GM21423 (cell line): ENCODE measurements around the gene FAM3A.
"Not testable (repeated sequence)": the region's sequence is repeated elsewhere in the genome, so short reads cannot be mapped to it uniquely, and the experiment has no call there.

Source experiments
- ATAC-seq: cut with Tn5 transposase; IDR thresholded peaks from one replicate; pipeline ENCODE4 v1.9.1; 2021; ENCODE audit warnings: mild to moderate bottlenecking, moderate library complexity; ENCODE audit not compliant: unreplicated experiment

Gene FAM3A

GRCh38 chrX:154505734-154506133 is 10.3 kb downstream of the FAM3A start:
- ATAC-seq = no peak

DNA sequence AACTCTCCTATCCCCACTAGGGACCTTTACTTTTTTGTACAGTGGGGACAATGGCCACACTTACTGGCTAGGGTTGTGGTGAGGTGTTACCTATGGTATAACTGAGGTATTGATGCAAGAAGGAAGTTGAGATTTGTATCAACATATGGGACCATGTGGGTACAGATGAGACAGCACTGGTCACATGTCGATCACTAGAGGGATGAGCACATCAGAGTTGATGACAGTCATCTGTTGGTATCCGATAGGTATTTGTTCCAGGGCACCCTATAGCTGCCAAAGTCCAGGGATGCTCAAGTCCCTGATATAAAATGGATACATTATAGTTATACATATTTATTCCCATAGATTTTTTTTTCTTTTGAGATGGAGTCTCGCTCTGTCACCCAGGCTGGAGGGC is 13.0 kb downstream of the FAM3A start:
- no peak for ATAC-seq

GRCh38 chrX:154502098-154502497 is 13.9 kb downstream of the FAM3A start:
- no peak for ATAC-seq

DNA sequence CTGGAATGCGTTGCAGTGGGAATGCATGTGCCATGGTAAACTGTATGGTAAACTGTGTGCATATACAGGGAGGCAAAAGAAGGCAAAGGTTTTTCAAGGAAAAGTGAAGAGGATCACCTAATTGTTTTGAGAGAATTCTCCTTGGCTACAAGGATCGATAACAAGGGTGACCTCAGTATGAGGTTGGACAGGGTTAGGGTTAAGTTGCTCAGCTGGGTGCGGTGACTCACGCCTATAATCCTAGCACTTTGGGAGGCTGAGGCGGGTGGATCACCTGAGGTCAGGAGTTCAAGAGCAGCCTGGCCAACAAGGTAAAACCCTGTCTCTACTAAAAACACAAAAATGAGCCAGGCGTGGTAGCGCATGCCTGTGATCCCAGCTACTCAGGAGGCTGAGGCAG is 14.6 kb downstream of the FAM3A start:
- not testable (repeated sequence) for ATAC-seq

GRCh38 chrX:154496591-154497137 is 19.4 kb downstream of the FAM3A start:
- not testable (repeated sequence) for ATAC-seq

- no peak for ATAC-seq
These were observed 20.5 kb downstream of the FAM3A start for GRCh38 chrX:154495472-154495922.

DNA sequence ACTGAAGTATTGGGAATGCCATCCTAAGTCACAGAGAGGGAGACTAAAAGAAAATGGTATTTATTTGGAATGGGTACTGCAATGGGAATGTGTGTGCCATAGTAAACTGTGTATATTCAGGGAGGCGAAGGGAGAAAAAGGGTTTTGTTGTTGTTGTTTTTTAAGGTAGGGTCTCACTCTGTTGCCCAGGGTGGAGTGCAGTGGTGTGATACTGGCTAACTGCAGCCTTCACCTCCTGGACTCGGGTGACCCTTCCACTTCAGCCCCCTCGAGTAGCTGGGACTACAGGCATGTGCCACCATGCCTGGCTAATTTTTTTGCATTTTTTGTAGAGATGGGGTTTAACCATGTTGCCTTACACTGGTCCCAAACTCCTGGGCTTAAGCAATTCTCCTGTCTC is 21.3 kb downstream of the FAM3A start:
- ATAC-seq = no peak

GRCh38 chrX:154490414-154491083 is 25.5 kb downstream of the FAM3A start, which contains the start of gene SLC10A3:
TSS of gene SLC10A3 (minus strand) at chrX:154490629. CDS start at chrX:154488940, 1,689 bp downstream.
- ATAC-seq = peak; percentile 81

- ATAC-seq = peak; percentile 16
These were observed 26.0 kb downstream of the FAM3A start for GRCh38 chrX:154490021-154490413.

DNA sequence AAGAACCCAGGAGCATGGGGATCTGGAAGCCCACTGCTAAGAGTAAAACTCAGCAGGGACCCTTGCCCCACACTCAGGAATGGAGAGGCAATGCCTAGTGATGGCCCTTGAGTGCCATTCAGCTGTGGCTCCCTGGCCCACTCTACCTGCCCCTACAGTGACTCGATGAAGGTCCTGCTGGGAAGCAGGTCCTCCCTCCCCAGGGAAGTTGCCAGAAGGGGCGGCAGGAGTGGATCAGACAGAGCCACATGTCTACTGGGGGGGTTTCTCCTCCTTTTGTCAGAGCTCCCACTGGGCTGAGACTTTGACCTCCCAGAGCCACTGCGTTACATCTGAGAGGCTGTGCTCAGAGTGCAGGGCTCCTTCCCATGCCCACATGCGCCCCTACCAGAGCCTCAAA is 26.9 kb downstream of the FAM3A start:
- ATAC-seq = no peak

DNA sequence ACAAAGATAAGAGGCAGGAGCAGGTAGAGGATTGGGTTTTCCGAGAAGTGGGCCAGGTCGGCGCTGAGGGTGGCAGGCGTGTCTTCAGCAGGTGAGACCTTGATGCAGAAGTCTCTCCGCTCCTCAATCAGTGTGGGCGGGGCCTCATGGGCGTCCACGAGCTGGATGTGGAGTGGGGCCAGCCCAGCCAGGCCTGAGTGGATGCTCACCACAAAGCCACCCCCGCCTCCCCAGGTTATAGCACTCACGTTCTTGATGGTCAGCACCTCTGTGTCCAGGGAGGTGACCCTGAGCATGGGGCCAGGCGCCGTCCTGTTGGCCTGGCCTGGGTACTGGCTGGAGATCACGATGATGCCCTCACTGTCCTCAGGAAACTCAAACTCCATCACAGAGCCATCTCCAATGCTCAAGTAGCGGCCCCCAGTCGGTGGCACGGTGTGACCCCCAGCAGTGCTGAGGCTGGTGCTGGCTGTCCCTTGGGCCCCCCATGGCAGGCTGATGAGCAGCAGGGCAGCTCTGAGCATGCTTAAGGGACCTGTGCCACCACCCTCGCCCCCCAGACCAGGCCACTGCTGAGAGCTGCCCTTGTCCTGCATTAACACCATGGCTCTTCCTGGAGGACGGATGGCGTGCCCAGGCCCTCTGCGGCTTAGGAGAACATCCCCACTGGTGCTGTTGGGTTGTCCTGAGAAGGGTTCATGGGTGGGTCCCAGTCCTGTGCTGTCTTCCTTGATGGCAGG is 27.5 kb downstream of the FAM3A start:
- no peak for ATAC-seq

DNA sequence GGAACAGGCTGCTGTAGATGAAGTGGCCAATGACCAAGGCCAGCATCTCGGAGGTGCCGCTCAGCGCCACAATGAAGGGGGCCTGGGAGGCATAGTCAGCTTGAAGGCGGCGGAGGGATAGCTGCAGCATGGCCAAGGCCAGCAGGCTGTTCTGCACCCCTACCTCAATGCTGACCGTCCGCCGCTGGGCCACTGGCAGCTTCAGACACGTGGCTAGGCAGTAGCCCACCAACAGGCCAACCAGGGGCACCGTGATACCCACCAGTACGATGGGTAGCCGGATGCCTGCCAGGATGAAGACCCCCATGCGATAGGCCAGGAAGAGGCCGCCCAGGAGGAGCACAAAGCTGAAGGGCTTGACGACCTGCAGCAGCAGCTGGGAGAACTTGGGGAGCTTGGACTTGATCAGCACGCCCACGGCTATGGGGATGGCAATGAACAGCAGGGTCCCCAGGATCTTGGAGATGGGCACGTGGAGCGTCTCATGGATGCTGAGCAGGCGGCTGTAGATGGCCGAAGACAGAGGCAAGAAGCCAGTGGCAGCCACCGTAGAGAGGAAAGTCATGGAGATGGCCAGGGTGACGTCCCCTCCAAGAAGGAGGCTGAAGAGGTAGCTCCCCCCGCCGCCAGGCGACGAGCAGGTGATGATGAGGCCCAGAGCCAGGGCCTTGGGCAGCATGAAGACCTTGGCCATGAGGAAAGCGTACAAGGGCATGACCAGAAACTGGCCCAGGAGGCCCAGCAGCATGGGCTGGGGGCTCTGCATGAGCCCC is 28.3 kb downstream of the FAM3A start:
- no peak for ATAC-seq

DNA sequence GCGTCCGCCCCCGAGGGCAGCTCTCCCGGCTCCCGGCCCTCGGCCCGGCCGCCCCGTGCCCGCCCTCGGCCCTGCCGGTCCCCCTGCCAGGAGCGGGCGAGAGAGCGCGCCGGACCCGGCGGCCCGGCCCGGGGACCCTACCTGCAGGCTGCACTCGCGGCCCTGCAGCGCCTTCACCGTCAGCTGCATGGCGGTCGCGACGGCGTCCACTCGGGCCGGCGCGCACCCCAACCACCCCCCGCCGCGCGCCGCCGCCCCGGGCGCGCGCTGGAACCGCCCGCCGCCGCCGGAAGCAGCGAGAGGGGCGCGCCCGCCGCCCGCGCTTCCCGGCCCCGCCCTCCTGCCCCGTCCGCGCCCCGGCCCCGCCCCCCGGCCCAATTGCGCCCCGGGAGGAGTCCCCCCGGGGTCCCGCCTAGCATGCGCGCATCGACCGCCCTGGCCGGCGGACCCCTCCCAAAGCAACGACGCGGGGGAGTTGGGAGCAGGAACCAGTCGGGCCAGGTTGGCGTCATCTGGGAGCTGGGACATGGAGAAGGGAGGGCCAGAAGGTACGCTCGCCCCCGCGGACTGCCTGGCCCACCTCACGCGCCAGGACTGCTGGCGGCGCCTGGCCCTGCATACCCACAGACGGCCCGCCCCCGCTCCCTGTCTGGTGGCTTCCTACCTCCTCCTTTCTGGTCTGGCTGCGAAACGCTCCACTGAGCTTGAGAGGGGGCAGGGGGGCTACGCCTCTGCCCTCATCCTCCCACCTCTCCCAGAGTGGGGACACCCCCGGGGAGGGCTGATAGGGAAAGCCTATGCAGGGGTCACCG is 29.4 kb downstream of the FAM3A start, which contains the start of gene UBL4A:
Gene UBL4A (minus strand): TSS at position 220 of the 812 bp plus-strand sequence. CDS start 31 bp downstream, at position 189.
- peak; percentile 31 for ATAC-seq

- ATAC-seq = peak; percentile 5
These were observed 30.0 kb downstream of the FAM3A start for GRCh38 chrX:154486052-154486395.

- ATAC-seq = no peak
These were observed 30.6 kb downstream of the FAM3A start for GRCh38 chrX:154485150-154486051.

DNA sequence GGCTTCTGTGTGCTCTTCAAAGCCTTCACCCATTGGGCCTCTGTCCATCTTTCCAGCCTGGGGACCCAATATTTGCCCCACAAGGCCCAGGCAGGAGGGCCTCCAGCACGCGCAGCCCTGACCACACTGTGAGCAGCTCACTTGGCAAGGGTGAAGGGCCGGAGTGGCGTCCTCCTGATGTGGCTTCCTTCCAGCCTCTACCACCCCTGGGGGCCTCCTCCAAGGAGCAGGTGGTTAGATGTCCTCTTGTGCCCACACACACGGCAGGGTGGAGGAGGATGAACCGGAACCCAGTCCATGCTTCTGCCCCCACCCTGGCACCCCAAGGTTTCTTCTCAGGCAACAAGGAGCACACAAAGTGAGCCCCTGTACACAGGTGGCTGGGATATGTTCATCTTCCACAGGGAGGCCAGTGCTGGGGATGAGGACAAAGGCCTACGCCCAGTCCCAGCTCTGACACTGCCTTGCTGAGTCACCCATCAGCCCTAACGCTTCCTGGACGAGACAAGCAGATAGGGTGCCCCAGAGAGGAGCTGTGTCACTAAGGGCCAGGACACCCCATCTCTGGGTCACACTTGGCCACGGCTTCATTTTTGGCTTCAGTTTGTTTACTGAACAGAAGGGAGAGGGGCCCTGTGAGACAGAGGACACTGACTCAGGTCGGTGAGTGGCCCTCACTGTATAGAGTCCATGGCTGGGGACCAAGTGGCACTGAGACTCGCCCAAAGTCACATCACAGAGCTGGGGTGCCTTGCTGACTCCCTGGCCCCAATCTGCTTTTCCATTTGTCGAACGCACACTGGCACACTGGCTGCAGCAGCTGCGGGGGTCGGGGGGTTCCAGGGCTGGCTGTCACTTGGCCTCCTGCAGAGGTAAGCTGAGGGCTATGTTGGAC is 31.5 kb downstream of the FAM3A start:
- ATAC-seq = no peak

DNA sequence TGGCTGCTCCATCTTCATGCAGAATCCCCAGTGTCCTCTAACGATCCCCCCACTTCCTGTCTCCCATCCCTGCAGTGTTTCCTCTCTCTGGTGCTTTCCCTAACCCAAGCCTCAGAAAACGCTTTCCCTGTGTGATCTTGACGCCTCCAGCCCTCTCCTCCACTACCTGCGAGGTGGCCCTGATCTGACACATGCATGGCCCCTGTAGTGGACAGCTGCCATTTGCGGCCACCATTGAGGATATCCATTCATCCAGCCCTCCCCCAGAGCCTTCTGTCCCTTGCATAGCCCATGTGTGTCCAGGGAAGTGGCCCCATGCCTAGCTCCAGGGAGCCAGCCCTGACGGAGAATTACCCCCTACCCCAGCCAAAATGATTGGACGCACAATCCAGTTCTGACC is 32.7 kb downstream of the FAM3A start:
- ATAC-seq = no peak

DNA sequence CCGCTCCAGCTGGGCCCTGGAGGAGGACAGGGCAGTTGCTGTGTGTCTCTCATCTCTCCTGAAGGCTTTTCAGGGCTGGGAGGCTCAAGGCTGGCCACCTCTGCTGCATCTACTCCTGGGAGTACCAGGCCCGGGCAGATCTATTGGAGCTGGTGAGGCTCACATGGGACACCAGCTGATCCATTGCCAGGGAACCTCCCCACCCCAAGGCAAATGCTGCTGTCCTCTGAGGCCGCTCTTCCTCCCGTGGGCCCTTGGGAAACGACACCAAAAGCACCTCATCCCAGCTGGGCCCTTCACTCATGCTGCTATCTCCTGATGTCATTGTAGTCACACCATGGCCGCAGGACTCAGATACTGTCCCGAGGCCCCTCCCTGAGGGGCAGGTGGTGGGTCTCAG is 33.2 kb downstream of the FAM3A start:
- no peak for ATAC-seq
